Mucosa of rectum (tissue), 2 donors: ENCODE results near the gene NPC2.
"Not testable (repeated sequence)": the region's sequence is repeated elsewhere in the genome, so short reads cannot be mapped to it uniquely, and the experiment has no call there.

ENCODE experiments used
- H3K27ac ChIP-seq, 2 donors: one replicate each; pipeline ENCODE4 v1.7.0; 2013; ENCODE audit warnings: inconsistent platforms in 2 of 2, low read depth in 2 of 2, low read length in 2 of 2
- H3K27me3 ChIP-seq, 2 donors: one replicate each; pipeline ENCODE4 v1.7.0; 2013; ENCODE audit warnings: low read length in 2 of 2; ENCODE audit not compliant: control insufficient read depth in 2 of 2, insufficient read depth in 2 of 2
- H3K36me3 ChIP-seq, 2 donors: one replicate each; pipeline ENCODE4 v1.7.0; 2013; ENCODE audit warnings: low read length in 2 of 2; ENCODE audit not compliant: control insufficient read depth in 2 of 2, insufficient read depth in 2 of 2
- H3K4me1 ChIP-seq, 2 donors: one replicate each; pipeline ENCODE4 v1.7.0; 2013; ENCODE audit warnings: low read length in 2 of 2, mild to moderate bottlenecking in 1 of 2; ENCODE audit not compliant: control insufficient read depth in 2 of 2, insufficient read depth in 2 of 2
- H3K4me3 ChIP-seq, 2 donors: one replicate each; pipeline ENCODE4 v1.7.0; 2013; ENCODE audit warnings: low read length in 2 of 2
- H3K9ac ChIP-seq, 2 donors: one replicate each; pipeline ENCODE4 v1.7.0; 2013; ENCODE audit warnings: low read length in 2 of 2, low read depth in 1 of 2, mild to moderate bottlenecking in 1 of 2
- H3K9me3 ChIP-seq, 2 donors: one replicate each; pipeline ENCODE4 v1.7.0; 2013; ENCODE audit warnings: low read length in 2 of 2; ENCODE audit not compliant: control insufficient read depth in 2 of 2
- donor health status: healthy.
- donor health status: Normal muscosa, but diverticular disease.

The NPC2 gene

GRCh38 chr14:74492776-74493342 lies at the start of gene NPC2:
Gene NPC2, minus strand, starts transcription at chr14:74493305. Its CDS starts 31 bp downstream, at chr14:74493274.
- peak within 1 kb of the TSS; percentile 89 to 98 for H3K9ac ChIP-seq
- no peaks in the 10 kb centered on the region for H3K27me3 ChIP-seq
- peak within 1 kb of the TSS; percentile 95 to 98 for H3K4me3 ChIP-seq
- peaks cover 0 to 6% of the 10 kb centered on the region in 2 donors for H3K36me3 ChIP-seq
- peaks cover 13 to 16% of the 10 kb centered on the region in 2 donors for H3K4me1 ChIP-seq
- H3K9me3 ChIP-seq: no peaks in the 10 kb centered on the region
- H3K27ac ChIP-seq: peak within 1 kb of the TSS; percentile 88 to 92

GRCh38 chr14:74542056-74542685 lies 49.1 kb upstream of the NPC2 start:
- no peaks in the 10 kb centered on the region for H3K4me1 ChIP-seq
- no peaks in the 10 kb centered on the region for H3K36me3 ChIP-seq
- H3K27ac ChIP-seq: no peak overlapping the region
- H3K9ac ChIP-seq: no peak overlapping the region
- H3K9me3 ChIP-seq: no peaks in the 10 kb centered on the region
- no peak overlapping the region for H3K4me3 ChIP-seq
- no peaks in the 10 kb centered on the region for H3K27me3 ChIP-seq

- no peaks in the 10 kb centered on the region for H3K4me1 ChIP-seq
- H3K9ac ChIP-seq: no peak overlapping the region
- H3K9me3 ChIP-seq: no peaks in the 10 kb centered on the region
- no peak overlapping the region for H3K4me3 ChIP-seq
- no peaks in the 10 kb centered on the region for H3K27me3 ChIP-seq
- H3K27ac ChIP-seq: no peak overlapping the region
- no peaks in the 10 kb centered on the region for H3K36me3 ChIP-seq
Observed at GRCh38 chr14:74541225-74541624, 48.1 kb upstream of the NPC2 start.

GRCh38 chr14:74539503-74539902 lies 46.4 kb upstream of the NPC2 start:
- Histone ChIP-seq H3K9me3 (no peaks in the 10 kb centered on the region), H3K27me3 (no peaks in the 10 kb centered on the region), H3K4me1 (no peaks in the 10 kb centered on the region), H3K9ac (no peak overlapping the region), H3K4me3 (no peak overlapping the region), H3K36me3 (no peaks in the 10 kb centered on the region), H3K27ac (no peak overlapping the region)

DNA sequence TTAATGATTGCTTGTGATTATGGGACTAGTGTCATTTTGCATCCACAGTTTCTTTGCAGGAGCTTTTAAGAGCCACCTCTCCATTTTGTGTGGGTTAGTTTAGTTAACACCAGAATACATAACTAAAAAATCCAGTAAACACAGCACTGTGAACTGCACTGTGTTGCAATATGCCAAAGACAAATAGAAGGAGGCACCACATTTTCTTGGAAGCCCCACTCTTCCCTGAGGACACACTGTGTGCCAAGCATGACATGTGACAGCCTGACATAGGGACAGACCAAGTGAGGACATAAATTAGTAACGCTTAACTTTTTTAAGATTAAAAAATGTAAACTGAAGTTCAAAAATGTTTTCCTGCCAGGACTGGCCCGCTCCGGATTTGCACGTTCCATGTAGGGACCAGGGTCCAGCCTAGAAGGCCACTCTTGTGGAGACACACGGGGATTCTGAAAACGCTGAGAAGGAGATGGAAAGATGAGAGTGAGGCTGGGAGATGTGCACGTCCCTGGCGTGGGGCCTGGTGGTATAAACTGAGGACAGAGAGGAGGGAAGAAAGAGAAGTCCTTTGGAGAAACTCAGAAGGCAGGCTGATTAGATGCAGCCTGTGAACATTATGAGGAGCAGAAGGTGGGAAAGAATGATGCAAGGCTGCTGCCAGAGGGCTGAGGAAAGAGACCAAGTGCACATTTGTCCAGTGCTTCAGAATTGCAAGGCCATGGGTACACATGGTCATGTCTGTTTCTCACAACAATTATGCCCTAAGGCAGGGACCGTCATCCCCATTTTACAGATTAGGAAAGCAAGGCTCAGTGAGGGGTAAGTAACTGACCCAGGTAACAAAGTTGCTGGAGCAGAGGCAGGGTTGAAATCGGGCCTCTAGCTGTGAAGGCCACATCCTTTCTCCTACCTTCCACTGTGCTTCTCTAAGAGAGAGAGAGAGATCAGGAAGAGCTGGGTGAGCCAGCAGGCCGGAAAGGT lies 45.6 kb upstream of the NPC2 start:
- no peaks in the 10 kb centered on the region for H3K27me3 ChIP-seq
- H3K4me3 ChIP-seq: no peak overlapping the region
- no peak overlapping the region for H3K27ac ChIP-seq
- H3K9ac ChIP-seq: no peak overlapping the region
- no peaks in the 10 kb centered on the region for H3K36me3 ChIP-seq
- no peaks in the 10 kb centered on the region for H3K9me3 ChIP-seq
- H3K4me1 ChIP-seq: no peaks in the 10 kb centered on the region

- not testable (repeated sequence) for H3K36me3 ChIP-seq, H3K9me3 ChIP-seq, H3K27me3 ChIP-seq, H3K27ac ChIP-seq, H3K4me3 ChIP-seq, H3K4me1 ChIP-seq, H3K9ac ChIP-seq
Observed at GRCh38 chr14:74536336-74536735, 43.2 kb upstream of the NPC2 start.

DNA sequence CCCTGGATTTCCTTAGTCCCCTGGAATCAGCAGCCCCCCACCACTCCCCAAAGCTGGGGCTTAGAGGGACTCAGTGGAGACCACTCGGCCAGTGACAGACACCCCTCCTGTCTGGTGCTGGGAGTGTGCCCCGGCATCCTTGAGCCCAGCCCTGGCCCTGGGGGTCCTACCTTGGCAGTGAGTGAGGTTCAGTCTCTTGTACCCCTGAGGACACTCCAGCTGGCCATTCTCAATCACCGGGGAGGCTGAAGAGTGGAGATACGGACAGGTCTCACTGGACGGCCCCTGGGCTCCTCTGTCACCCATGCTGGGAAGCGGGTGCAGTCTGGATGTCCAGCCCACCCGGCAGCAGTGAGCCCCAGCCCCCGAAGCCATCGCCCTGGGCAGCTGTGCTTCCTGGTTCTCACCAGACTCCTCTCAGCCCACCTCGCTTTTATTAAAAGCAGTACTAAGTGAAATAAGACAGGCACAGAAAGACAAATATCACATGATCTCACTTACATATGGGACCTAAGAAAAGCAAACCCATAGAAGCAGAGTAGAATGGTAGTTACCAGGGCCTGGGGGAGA lies 42.7 kb upstream of the NPC2 start:
- H3K27ac ChIP-seq: no peak overlapping the region

DNA sequence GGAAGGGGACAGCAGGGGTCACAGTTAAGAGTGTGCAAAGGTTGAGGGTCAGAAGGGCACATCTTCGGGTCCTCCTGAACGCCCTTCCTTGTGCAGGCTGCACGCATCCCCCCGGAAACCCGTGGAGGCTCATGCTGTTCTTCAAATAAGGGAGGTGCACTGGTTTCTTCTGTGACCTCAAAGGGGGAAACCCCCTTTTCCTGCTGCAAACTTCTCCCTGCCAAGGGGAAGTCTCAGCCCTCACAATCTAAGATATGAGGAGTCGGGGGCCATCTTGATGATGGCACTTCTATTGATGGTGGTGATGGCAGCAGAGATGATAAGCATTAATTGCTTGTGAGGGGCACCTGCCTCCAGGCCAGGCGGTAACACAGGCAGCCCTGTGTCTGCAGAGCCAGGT lies 40.5 kb upstream of the NPC2 start:
- Histone ChIP-seq H3K4me3 (no peak overlapping the region), H3K9ac (no peak overlapping the region), H3K36me3 (no peaks in the 10 kb centered on the region), H3K27me3 (no peaks in the 10 kb centered on the region), H3K27ac (no peak overlapping the region), H3K9me3 (no peaks in the 10 kb centered on the region), H3K4me1 (no peaks in the 10 kb centered on the region)

More for the DNA sequence above, 42.7 kb upstream of the NPC2 start:
- no peak overlapping the region for H3K9ac ChIP-seq
- no peaks in the 10 kb centered on the region for H3K27me3 ChIP-seq
- no peaks in the 10 kb centered on the region for H3K9me3 ChIP-seq
- no peaks in the 10 kb centered on the region for H3K36me3 ChIP-seq
- H3K4me3 ChIP-seq: no peak overlapping the region
- H3K4me1 ChIP-seq: no peaks in the 10 kb centered on the region

DNA sequence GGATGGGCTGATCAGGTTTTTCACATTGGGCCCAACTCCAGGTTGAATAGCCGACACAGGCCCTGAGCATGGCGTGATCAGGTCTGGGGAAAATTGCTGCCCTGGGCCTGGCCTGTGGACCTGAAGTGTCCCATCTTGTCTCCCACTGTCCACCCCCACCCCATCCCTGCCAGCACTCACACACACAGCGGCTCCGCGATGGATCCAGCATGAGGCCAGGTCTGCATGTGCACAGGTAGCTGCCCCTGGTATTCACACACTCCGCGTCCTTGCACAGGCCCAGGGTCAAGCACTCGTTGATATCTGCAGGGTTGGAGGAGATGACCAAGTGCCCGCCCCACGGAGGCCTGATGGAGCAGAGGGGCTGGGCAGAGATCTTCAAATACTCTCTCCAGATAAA lies 39.1 kb upstream of the NPC2 start:
- Histone ChIP-seq H3K27me3 (no peaks in the 10 kb centered on the region), H3K9me3 (no peaks in the 10 kb centered on the region), H3K27ac (no peak overlapping the region), H3K4me1 (no peaks in the 10 kb centered on the region), H3K36me3 (no peaks in the 10 kb centered on the region), H3K9ac (no peak overlapping the region), H3K4me3 (no peak overlapping the region)

DNA sequence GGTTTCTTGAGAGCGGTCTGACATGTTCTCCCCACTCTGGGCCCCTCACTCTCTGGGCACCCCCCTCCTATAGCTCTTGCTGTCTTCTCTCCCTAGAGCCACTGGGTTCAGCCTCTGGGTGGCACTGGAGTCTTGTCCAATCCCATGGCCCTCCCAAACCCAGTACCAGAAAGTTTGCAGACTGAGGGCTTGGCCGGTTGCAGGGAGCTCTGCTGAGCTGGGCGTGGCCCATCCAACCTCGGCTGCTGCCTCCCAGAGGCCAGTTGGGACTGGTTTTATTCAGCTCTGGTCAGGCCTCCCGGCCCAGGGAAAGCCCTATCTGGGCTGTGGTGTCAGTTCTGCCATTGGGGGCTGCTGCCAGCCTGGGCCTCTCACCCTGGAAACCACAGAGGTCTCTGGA lies 38.4 kb upstream of the NPC2 start:
- H3K4me3 ChIP-seq: no peak overlapping the region
- H3K27ac ChIP-seq: no peak overlapping the region
- no peaks in the 10 kb centered on the region for H3K27me3 ChIP-seq
- H3K4me1 ChIP-seq: no peaks in the 10 kb centered on the region
- no peaks in the 10 kb centered on the region for H3K36me3 ChIP-seq
- no peak overlapping the region for H3K9ac ChIP-seq
- no peaks in the 10 kb centered on the region for H3K9me3 ChIP-seq
